ENCODE data around the gene KCNIP3.

Gene KCNIP3

DNA sequence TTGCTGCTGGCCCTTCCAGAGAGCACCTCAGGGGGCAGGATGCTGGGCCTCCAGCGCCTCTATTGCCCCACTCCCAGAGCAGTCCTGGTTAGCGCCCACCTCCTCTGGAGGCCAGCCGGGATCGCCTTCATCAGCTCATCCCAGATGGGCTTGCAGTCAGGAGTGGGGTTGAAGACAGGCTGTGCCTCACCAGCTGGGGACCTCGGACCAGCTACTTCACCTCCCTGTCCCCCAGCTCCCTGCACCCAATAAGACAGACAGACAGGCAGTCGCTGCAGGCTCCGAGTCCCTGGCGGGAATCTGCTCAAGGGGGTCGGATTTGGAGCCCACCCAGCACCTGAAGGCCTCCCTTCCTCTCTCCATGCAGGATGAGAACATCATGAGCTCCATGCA, 86.5 kb downstream of the KCNIP3 start:
- Histone ChIP-seq H3K27ac (ENCODE audit: extremely low read depth, low read depth, low read length) (no peak overlapping the region), H3K9me3 (ENCODE audit: control insufficient read depth, insufficient read depth, low read depth, low read length) (no peaks in the 10 kb centered on the region), H3K36me3 (ENCODE audit: control insufficient read depth in 2 of 2, insufficient read depth in 1 of 2, low read length in 2 of 2) (no peaks in the 10 kb centered on the region), H3K4me1 (ENCODE audit: control insufficient read depth, insufficient read depth, low read length) (no peaks in the 10 kb centered on the region), H3K4me3 (ENCODE audit: low read depth, low read length) (no peak overlapping the region)
- CTCF ChIA-PET = no interaction called here
- POLR2A ChIA-PET = no interaction called here
- TF ChIP-seq, protein P1, sequence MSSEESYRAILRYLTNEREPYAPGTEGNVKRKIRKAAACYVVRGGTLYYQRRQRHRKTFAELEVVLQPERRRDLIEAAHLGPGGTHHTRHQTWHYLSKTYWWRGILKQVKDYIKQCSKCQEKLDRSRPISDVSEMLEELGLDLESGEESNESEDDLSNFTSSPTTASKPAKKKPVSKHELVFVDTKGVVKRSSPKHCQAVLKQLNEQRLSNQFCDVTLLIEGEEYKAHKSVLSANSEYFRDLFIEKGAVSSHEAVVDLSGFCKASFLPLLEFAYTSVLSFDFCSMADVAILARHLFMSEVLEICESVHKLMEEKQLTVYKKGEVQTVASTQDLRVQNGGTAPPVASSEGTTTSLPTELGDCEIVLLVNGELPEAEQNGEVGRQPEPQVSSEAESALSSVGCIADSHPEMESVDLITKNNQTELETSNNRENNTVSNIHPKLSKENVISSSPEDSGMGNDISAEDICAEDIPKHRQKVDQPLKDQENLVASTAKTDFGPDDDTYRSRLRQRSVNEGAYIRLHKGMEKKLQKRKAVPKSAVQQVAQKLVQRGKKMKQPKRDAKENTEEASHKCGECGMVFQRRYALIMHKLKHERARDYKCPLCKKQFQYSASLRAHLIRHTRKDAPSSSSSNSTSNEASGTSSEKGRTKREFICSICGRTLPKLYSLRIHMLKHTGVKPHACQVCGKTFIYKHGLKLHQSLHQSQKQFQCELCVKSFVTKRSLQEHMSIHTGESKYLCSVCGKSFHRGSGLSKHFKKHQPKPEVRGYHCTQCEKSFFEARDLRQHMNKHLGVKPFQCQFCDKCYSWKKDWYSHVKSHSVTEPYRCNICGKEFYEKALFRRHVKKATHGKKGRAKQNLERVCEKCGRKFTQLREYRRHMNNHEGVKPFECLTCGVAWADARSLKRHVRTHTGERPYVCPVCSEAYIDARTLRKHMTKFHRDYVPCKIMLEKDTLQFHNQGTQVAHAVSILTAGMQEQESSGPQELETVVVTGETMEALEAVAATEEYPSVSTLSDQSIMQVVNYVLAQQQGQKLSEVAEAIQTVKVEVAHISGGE (tag by site-specific recombination; conservative IDR thresholded peaks at IDR 0.05; ENCODE audit: low read depth) = no peak
- TF ChIP-seq ZNF610 (tag by site-specific recombination; IDR thresholded peaks at IDR 0.05; ENCODE audit: borderline replicate concordance) (no peak), GLI4 (tag by site-specific recombination; IDR thresholded peaks at IDR 0.05) (no peak), ZNF600 (tag by site-specific recombination; IDR thresholded peaks at IDR 0.05) (no peak), ZNF529 (tag by site-specific recombination; IDR thresholded peaks at IDR 0.05; ENCODE audit: insufficient replicate concordance) (no peak), ZNF266 (tag by site-specific recombination; IDR thresholded peaks at IDR 0.05; ENCODE audit: low read depth) (no peak), ZNF626 (tag by site-specific recombination; IDR thresholded peaks at IDR 0.05) (no peak), ZNF791 (tag by site-specific recombination; IDR thresholded peaks at IDR 0.05) (no peak), ZNF302 (tag by site-specific recombination; IDR thresholded peaks at IDR 0.05; ENCODE audit: low read depth) (no peak), ZEB2 (tag by site-specific recombination; IDR thresholded peaks at IDR 0.05) (no peak), ZNF354C (tag by site-specific recombination; IDR thresholded peaks at IDR 0.05; ENCODE audit: borderline replicate concordance, low read depth) (no peak), ZNF155 (tag by site-specific recombination; IDR thresholded peaks at IDR 0.05) (no peak), ZNF221 (tag by site-specific recombination; IDR thresholded peaks at IDR 0.05; ENCODE audit: borderline replicate concordance) (no peak)
- TF ChIP-seq, protein P2, sequence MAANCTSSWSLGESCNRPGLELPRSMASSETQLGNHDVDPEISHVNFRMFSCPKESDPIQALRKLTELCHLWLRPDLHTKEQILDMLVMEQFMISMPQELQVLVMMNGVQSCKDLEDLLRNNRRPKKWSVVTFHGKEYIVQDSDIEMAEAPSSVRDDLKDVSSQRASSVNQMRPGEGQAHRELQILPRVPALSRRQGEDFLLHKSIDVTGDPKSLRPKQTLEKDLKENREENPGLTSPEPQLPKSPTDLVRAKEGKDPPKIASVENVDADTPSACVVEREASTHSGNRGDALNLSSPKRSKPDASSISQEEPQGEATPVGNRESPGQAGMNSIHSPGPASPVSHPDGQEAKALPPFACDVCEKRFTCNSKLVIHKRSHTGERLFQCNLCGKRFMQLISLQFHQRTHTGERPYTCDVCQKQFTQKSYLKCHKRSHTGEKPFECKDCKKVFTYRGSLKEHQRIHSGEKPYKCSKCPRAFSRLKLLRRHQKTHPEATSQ (tag by site-specific recombination; IDR thresholded peaks at IDR 0.05) = no peak
- TF ChIP-seq, protein P3, sequence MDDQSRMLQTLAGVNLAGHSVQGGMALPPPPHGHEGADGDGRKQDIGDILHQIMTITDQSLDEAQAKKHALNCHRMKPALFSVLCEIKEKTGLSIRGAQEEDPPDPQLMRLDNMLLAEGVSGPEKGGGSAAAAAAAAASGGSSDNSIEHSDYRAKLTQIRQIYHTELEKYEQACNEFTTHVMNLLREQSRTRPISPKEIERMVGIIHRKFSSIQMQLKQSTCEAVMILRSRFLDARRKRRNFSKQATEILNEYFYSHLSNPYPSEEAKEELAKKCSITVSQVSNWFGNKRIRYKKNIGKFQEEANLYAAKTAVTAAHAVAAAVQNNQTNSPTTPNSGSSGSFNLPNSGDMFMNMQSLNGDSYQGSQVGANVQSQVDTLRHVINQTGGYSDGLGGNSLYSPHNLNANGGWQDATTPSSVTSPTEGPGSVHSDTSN (CRISPR knock-in tag; IDR thresholded peaks at IDR 0.05) = no peak
- TF ChIP-seq, protein P4, sequence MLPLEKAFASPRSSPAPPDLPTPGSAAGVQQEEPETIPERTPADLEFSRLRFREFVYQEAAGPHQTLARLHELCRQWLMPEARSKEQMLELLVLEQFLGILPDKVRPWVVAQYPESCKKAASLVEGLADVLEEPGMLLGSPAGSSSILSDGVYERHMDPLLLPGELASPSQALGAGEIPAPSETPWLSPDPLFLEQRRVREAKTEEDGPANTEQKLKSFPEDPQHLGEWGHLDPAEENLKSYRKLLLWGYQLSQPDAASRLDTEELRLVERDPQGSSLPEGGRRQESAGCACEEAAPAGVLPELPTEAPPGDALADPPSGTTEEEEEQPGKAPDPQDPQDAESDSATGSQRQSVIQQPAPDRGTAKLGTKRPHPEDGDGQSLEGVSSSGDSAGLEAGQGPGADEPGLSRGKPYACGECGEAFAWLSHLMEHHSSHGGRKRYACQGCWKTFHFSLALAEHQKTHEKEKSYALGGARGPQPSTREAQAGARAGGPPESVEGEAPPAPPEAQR (tag by site-specific recombination; IDR thresholded peaks at IDR 0.05) = no peak
- TF ChIP-seq, protein P5, sequence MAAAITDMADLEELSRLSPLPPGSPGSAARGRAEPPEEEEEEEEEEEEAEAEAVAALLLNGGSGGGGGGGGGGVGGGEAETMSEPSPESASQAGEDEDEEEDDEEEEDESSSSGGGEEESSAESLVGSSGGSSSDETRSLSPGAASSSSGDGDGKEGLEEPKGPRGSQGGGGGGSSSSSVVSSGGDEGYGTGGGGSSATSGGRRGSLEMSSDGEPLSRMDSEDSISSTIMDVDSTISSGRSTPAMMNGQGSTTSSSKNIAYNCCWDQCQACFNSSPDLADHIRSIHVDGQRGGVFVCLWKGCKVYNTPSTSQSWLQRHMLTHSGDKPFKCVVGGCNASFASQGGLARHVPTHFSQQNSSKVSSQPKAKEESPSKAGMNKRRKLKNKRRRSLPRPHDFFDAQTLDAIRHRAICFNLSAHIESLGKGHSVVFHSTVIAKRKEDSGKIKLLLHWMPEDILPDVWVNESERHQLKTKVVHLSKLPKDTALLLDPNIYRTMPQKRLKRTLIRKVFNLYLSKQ (tag by site-specific recombination; IDR thresholded peaks at IDR 0.05; ENCODE audit: borderline replicate concordance) = no peak
